HG02588 (cell line): ENCODE results near the gene FTO.

Source experiments
- ATAC-seq: cut with Tn5 transposase; IDR thresholded peaks from one replicate; pipeline ENCODE4 v1.9.1; 2021; ENCODE audit warnings: mild to moderate bottlenecking, moderate library complexity; ENCODE audit not compliant: unreplicated experiment

FTO gene

DNA sequence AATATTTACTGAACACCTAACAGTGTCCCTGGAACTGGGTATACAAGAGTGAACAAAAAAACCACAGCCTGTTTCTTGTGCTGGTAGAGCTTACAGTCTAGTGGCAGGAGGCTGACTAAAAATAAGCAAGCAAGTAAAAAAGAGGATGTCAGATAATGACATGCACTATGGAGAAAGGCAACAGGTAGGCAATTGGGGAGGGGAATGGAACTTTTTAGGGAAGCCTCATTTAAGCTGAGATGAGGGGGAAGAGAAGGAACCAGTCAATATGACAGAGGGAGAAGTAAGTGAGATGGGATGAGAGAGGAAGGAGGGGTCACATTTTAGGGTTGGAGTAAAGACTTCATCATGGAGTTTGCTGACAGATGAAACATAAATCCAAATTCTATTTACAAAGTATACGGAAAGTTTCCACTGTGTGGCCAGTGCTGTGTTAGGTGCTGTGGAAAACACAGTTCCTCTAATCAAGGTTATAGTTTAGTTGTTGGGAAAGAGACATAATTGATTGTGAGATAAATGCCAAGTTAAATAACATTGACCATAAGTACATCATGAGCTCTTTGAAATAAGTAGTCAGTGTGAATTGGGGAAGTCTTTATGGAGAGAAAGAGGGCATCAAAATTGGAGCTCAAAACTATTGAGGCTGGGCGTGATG lies 251.4 kb downstream of the FTO start:
- ATAC-seq: no peak

DNA sequence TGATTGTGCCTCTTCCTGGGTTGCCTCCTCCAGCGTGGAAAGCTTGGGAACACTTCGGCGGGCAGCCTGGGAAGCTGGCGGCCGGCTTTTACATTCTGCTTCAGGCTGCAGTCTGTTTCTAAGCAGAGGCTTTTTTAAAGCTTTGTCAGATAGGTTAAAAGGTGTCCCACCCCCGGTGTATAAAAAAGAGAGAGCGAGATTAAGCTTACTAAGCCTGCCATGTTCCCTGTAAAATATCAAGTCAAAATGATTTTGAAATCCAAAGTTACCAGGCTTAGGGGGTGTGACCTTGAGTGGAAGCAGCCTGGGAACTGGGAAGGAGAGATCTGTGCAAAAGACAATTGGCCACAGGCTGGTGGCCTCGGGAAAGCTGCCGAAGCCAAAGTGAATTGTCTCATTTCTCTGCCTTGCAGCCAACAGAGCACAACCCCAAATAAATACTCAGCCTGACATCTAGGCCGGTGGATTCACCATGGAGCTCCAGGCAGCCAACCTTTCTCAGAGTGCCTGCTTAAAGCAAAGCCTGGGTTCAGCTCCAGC lies 254.5 kb downstream of the FTO start:
- ATAC-seq: no peak

GRCh38 chr16:53960050-53960812 lies 256.3 kb downstream of the FTO start:
- no peak for ATAC-seq

DNA sequence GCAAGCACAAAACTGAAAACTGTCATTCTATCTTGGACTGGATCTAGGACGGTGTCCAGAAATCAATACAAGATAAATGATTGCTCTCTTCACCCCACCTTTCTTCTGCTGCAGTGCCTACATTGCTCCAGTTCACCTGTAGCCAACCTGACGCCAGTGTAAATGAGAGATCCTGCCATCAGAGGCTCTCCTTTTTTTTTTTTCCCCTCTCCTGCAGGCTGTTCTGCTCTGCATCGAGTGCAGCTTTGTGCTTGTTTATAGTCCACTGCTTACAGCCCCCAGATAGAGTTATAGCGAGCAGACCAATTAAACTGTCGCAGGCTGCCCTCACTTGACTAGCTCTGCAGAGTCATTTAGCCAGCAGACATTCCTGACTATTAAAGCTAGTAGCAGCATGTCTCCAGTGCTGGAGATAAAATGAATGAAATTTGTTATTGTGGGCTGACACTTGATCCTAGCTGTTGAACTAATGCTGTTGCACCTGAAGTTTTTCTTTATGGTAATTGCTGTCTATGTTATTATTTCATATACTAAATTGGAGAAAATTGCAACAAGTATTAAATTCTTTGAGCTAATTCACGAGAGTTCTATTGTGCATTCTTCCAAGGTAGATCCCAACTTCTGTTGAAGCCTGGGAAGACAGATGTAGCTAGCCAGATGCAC lies 257.1 kb downstream of the FTO start:
- ATAC-seq: no peak

- no peak for ATAC-seq
These were observed 258.1 kb downstream of the FTO start for GRCh38 chr16:53962041-53962440.

DNA sequence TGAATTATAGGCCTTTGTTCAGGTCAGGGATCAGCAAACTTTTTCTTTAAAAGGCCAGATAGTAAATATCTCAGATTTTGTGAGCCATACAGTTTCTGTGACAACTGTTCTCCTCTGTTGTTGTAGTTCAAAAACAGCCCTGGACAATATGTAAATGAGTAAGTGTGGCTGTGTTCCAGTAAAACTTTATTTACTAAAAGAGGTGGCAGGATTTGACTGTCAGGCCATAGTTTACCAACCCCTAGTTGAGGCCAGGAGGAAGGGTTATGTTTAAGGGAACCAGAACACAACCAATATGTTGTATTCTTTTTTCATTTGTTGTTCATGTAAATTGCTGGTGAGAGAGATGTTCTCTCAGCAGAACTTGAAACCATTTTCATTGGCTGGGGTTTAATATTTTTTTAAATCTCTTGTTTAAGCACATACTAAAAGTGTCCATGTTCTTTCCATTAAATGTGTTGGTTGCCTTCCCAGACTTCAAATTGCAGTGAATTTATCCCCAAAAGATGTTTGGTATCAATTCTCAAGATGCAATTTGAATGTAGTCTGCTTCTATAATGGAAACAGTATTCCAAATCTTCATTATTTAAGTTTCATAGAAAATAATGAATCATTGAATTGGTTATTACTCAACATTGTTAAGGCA lies 260.3 kb downstream of the FTO start:
- ATAC-seq: no peak

GRCh38 chr16:53966821-53967571 lies 263.0 kb downstream of the FTO start:
- no peak for ATAC-seq

- no peak for ATAC-seq
These were observed 263.6 kb downstream of the FTO start for GRCh38 chr16:53967572-53967971.

- no peak for ATAC-seq
These were observed 264.5 kb downstream of the FTO start for GRCh38 chr16:53968454-53968853.

DNA sequence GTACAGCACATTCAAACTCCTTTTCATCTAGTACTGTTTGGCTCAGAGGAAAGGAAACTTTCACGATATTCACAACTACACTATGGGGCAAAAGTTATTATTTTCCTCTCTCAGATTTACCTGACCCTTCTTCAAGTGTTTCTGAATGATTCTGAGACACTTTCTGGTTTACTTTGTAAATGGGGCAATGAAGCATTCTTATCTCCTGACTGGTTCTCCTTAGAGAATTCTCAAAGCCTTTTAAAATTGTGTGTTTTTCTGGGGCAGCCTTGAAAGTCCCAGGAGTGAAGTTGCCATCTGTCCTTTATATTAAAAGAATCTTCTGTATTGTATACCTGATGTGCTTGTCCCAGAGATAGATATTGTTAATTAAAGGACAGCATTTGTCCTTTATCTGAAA lies 264.9 kb downstream of the FTO start:
- no peak for ATAC-seq

DNA sequence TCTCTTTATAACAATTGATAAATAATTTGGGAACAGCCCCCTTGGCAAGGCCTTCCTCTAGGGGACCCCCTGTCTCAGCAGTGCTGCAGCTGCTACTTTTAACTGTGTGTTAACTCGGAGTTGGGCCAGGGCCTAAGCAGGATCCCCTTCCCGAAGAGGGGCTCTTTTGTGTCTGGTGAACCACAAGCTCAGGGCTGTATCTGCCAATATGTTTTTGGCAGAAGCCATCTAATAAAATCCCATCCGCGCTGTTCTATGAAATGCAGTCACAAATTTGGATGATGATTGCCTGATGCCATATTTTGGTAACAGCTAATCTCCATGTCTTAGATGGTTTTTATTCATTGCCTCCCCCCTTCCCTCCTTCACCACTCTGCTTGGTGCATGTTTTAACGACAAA lies 267.7 kb downstream of the FTO start:
- no peak for ATAC-seq

DNA sequence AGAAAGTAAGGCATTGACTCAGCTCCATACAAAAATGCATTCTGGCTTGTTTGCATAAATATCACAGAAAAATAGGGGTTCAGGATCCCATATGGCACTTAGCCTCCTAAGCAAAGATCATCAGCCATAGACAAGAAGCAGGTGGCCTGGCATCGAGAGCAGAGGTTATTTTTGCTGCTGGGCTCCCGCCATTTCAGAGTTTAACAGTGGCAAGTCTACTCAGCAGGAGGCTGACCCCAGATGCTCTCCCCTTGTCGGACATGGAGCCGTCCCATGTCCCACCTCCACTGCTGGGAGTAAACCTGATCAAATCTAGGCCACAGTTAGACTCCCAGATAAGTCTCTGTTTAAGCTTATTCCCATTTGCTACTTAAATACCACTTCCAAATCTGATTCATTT lies 269.1 kb downstream of the FTO start:
- no peak for ATAC-seq

- ATAC-seq: no peak
These were observed 270.6 kb downstream of the FTO start for GRCh38 chr16:53974484-53975080.

DNA sequence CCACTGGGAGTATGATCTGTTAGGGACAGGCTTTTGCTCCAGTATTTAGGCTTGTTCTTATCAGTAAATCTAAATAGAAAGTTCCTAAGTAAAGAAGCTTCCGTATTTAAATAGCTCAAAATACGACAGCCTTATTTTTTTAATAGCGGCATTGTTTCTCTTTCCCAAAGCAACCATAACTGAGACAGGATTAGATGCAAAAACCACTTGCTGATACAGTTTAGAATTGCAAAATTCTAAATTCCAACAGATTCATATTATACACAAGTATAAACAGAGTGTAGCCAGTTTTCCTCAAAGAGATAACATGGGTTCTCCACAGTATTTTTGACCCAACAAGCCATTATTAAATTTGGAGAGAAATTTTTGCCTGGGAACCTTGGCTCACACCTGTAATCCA lies 276.7 kb downstream of the FTO start:
- ATAC-seq: no peak

DNA sequence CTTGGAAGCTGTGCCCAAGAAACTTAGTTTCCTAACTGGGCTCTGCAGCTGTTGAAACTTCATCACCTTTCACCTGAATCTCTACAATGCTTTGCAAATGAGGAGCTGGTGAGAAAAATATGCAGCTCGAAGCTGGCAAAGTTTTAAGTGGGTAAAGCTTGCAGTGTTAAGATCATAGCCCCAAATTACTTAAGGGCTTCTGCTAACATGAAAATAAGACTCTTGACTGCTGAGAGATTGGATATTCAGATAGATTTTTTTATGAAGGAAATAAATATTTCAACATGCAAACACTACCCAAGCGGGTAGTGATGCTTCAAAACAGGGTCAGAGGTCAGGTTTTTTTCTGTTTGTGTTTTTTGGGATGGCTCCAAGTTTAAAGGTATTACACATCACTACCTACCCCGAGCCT lies 278.7 kb downstream of the FTO start:
- no peak for ATAC-seq

GRCh38 chr16:53984936-53985335 lies 281.0 kb downstream of the FTO start:
- ATAC-seq: no peak

- no peak for ATAC-seq
These were observed 281.9 kb downstream of the FTO start for GRCh38 chr16:53985861-53986260.

- ATAC-seq: no peak
These were observed 282.8 kb downstream of the FTO start for GRCh38 chr16:53986793-53987192.

- no peak for ATAC-seq
These were observed 284.2 kb downstream of the FTO start for GRCh38 chr16:53988136-53988535.

DNA sequence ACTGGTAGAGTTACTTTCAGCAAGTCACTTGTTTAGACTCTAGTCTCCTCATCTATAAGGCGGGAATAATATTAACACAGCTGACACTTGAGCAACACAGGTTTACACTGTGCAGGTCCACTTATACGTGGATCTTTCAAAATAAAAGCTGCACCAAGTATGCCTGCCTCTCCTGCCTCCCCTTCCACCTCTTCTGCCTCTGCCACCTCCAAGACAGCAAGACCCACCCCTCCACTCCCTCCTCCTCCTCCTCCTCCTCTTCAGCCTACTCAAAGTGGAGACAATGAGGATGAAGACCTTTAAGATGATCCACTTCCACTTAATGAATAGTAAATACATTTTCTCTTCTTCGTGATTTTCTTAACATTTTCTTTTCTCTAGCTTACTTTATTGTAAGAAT lies 285.6 kb downstream of the FTO start:
- ATAC-seq: no peak
